HG02943 (cell line): ENCODE data around the gene BRAF.
"Not testable (repeated sequence)": the region's sequence is repeated elsewhere in the genome, so short reads cannot be mapped to it uniquely, and the experiment has no call there.

Source experiments
- ATAC-seq: cut with Tn5 transposase; IDR thresholded peaks from one replicate; pipeline ENCODE4 v1.9.1; 2021; ENCODE audit warnings: mild to moderate bottlenecking, low read depth, moderate library complexity; ENCODE audit not compliant: unreplicated experiment

BRAF gene

DNA sequence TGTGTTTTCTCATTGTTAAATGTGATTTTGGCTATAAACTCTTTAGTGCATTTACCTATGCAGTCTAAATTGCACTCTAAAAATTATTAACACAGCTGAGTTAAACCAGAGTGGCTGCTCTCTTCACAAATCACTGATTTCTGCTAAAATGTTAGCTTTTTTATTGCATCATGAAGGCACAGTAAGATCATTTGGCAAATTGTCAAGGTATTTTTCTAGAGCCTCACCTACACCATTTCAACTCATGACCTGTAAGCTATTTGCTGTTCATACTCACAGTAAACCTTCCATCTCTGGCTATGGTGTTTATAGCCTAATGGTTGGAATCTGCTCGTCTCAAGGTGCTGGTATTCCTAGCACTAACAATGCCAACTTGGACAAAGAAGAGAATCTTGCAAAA, 202.5 kb downstream of the BRAF start:
- ATAC-seq = no peak

- no peak for ATAC-seq
These were observed 205.0 kb downstream of the BRAF start for GRCh38 chr7:140719721-140720120.

GRCh38 chr7:140714331-140715040, 210.2 kb downstream of the BRAF start:
- no peak for ATAC-seq

DNA sequence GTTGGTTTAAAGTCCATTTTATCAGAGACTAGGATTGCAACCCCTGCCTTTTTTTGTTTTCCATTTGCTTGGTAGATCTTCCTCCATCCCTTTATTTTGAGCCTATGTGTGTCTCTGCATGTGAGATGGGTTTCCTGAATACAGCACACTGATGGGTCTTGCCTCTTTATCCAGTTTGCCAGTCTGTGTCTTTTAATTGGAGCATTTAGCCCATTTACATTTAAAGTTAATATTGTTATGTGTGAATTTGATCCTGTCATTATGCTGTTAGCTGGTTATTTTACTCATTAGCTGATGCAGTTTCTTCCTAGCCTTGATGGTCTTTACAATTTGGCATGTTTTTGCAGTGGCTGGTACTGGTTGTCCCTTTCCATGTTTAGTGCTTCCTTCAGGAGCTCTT, 212.3 kb downstream of the BRAF start:
- not testable (repeated sequence) for ATAC-seq

DNA sequence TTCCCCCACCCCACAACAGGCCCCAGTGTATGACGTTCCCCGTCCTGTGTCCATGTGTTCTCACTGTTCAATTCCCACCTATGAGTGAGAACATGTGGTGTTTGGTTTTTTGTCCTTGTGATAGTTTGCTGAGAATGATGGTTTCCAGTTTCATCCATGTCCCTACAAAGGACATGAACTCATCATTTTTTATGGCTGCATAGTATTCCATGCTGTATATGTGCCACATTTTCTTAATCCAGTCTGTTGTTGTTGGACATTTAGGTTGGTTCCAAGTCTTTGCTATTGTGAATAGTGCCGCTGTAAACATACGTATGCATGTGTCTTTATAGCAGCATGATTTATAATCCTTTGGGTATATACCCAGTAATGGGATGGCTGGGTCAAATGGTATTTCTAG, 216.0 kb downstream of the BRAF start:
- ATAC-seq = not testable (repeated sequence)

- ATAC-seq = no peak
These were observed 217.6 kb downstream of the BRAF start for GRCh38 chr7:140707132-140707531.

GRCh38 chr7:140704205-140704604, 220.5 kb downstream of the BRAF start:
- ATAC-seq = no peak

- no peak for ATAC-seq
These were observed 222.0 kb downstream of the BRAF start for GRCh38 chr7:140702774-140703173.

- ATAC-seq = no peak
These were observed 226.3 kb downstream of the BRAF start for GRCh38 chr7:140698477-140698876.

GRCh38 chr7:140697447-140698143, 227.1 kb downstream of the BRAF start:
- ATAC-seq = no peak

GRCh38 chr7:140696680-140697446, 227.9 kb downstream of the BRAF start, which contains the start of gene NDUFB2:
Gene NDUFB2, plus strand, starts transcription at chr7:140696708. Its CDS starts 37 bp downstream, at chr7:140696745.
- peak; percentile 88 for ATAC-seq

GRCh38 chr7:140696024-140696679, 228.6 kb downstream of the BRAF start:
- peak; percentile 92 for ATAC-seq

GRCh38 chr7:140695381-140695780, 229.3 kb downstream of the BRAF start:
- no peak for ATAC-seq

GRCh38 chr7:140694592-140694991, 230.1 kb downstream of the BRAF start:
- no peak for ATAC-seq

GRCh38 chr7:140693849-140694248, 230.9 kb downstream of the BRAF start:
- ATAC-seq = not testable (repeated sequence)

DNA sequence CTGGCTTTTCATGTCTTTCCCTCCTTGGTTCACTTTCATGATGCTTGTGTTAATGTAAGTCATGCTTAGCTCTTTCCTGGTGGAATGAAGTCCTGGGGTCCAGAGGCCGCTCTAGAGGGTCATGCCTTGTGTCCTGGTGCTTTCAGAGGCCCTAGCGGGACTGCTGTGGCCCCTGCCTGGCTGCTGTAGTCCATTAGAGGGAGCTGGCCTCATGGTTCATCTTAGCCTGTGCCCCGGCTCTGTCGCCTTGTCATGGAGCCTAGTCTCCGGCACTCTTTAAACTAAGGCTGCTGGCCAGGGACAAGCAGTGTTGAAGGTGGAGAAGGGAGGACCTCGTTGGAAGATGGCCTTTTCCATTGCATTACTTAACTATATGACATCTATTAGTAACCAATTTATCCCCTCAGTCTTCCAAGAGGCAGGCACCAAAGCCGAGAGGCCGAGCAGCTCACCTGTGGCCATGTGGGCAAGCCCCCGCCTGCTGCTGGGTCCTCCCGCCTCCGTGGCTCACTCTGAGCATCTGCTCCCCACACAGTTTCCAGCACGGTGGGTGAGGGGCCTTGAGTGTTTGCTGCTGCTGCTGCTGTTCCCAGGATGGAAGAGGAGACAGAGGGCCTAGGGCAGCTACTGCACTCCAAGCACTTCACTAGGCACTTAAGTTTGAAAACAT, 233.2 kb downstream of the BRAF start:
- ATAC-seq = no peak

DNA sequence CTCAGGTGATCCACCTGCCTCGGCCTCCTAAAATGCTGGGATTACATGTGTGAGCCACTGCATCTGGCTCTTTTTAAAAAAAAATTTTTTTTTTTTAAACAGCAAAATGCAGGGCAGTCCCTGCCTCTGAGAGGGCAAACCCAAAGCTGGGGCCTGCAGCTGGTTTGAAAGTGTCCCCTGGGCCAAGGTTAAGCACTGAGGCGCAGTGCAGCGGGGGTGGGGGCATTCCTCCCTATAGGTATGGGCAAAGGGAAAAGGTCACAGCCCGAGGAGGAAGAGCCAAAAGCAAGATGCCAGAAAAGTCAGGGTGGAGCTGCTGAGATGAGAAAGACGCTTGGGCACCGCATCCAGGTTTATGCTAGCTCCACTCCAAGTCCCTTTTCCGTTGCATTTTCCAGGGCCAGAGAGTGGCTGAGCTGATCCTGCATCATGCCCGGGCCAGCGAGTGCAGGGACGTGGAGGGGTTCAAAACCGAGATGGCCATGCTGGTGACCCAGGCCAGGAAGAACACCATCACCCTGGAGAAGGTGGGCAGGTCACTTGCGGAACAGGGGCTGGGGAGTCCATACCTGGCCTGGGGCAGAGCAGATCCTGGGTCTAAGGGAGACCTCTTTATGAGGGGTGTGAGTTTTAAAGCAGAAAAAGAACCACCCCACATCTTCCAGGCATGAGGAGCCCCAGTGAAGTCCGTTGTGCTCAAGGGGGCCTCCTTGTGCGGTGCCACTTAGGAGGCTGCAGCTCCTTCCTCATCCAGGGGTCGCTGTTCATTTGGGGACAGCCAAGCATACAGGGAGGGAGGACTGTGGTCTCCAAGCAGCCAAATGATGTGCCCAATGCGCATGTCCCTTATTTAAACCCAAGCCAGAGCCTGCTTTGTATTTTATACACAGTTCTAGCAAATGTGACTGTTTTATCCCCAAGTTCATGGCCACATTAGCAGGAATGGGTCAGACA, 235.3 kb downstream of the BRAF start:
- no peak for ATAC-seq

DNA sequence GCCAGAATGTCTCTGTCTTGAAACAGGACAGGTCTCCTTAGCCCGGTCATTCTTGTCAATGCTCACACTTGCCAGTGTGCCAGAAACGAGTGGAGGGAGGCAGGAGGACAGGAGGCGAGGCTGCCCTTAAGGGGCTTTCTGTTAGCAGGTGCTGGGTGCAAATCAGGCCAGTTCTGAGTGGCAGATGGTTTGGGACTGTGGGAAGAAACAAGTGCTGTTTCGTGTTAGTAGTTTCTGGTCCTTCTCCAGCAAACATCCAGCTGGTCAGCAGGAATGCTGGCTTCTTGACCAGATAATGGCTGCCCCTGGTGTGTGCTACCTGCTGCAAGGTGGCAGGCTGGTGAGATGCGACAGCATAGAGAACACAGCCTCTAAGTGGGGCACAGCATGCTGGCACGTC, 236.4 kb downstream of the BRAF start:
- ATAC-seq = no peak

DNA sequence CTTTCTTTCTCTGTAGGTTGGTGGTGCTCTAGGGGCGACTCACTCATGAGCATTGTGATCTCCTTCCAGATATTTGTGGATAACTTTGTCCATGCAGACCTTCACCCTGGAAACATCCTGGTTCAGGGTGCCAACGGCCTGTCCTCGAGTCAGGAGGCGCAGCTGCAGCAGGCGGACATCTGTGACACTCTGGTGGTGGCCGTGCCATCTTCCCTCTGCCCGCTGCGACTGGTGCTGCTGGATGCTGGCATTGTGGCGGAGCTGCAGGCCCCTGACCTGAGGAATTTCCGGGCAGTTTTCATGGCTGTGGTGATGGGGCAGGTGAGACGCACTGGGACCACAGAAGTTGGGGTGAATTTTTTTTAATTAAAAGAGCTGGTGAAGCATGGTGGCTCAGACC, 237.8 kb downstream of the BRAF start:
- no peak for ATAC-seq
